ENCODE data around the gene ETS2. TPM values are rescaled to one million over a fixed set of nuclear protein-coding genes. Genes with fewer than 3 reads are reported as not detected.

Gene ETS2
- total RNA-seq, 2 experiments from 2014 or later, result 17.0 to 20.1 TPM

DNA sequence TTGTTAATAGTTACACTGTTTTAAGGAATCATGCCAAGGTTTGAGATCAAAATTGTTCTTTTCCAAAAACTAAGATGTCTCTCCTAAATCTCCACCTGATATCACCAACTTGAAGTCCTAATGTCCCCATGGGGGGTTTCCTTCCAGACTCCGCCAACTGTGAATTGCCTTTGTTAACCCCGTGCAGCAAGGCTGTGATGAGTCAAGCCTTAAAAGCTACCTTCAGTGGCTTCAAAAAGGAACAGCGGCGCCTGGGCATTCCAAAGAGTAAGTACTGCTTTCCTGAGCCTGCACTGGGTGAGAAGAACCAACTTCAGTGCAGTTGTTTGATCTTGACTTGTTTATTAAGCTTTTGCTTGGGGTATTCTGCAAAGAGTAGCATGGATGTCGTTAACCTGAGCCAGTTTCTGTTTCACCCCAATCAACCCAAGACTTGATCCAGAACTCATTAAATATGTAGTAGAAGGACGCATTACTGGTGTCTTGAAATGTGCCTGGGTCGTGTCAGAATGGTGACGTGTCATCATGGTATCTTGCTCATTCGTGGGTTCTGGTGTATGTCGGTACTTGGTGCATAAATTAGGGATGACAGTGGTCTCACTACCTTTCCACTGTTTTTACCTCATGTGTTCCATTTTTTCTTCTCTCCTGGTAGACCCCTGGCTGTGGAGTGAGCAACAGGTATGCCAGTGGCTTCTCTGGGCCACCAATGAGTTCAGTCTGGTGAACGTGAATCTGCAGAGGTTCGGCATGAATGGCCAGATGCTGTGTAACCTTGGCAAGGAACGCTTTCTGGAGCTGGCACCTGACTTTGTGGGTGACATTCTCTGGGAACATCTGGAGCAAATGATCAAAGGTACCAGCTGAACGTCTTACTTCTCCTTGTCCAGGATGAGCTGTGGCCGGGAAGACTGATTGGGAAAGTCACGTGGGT lies 8.7 kb downstream of the ETS2 start:
- peaks cover 82% of the 10 kb centered on the region for H3K36me3 Mint-ChIP-seq (ENCODE audit: low read depth)
- ATAC-seq (no peak), DNase-seq (no peak)
- ChIA-PET POLR2A (no interaction called here), CTCF (no interaction called here)
- H3K27me3 Mint-ChIP-seq (ENCODE audit: low read depth), result no peaks in the 10 kb centered on the region
- H3K4me3 Mint-ChIP-seq, result no peak overlapping the region
- H3K4me1 Mint-ChIP-seq (ENCODE audit: low read depth), result peaks cover 8% of the 10 kb centered on the region
- H3K9me3 Mint-ChIP-seq (ENCODE audit: insufficient read depth), result no peaks in the 10 kb centered on the region
- H3K27ac Mint-ChIP-seq, result no peak overlapping the region

DNA sequence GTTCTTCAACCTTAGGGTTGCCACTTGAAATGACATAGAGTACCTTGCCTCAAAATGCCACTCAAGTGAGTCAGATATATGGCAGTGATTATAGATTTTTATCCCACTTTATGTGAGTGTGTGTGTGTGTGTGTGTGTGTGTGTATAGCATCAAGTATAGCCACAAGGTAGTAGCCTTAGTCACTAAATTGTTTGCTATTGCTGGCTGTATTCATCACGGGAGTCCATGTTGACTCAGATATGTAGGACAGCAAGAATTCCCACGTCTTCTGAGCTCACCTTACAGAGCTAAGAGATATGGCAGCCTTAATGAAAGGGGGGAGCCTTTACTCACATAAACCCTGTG lies 9.3 kb downstream of the ETS2 start:
- Mint-ChIP-seq H3K4me3 (no peak overlapping the region), H3K27me3 (ENCODE audit: low read depth) (no peaks in the 10 kb centered on the region), H3K4me1 (ENCODE audit: low read depth) (peaks cover 8% of the 10 kb centered on the region), H3K9me3 (ENCODE audit: insufficient read depth) (no peaks in the 10 kb centered on the region), H3K36me3 (ENCODE audit: low read depth) (peaks cover 85% of the 10 kb centered on the region), H3K27ac (no peak overlapping the region)
- ChIA-PET POLR2A (interaction anchor here (0.7 kb wide), 1 partner anchor 12 kb away, joined by 3 read pairs; no protein-coding TSS in a partner anchor), CTCF (no interaction called here)
- no peak for ATAC-seq
- no peak for DNase-seq

GRCh38 chr21:38816400-38816977 lies 10.8 kb downstream of the ETS2 start:
- Mint-ChIP-seq H3K27ac (no peak overlapping the region), H3K4me3 (no peak overlapping the region), H3K4me1 (ENCODE audit: low read depth) (no peaks in the 10 kb centered on the region), H3K36me3 (ENCODE audit: low read depth) (peaks cover 83% of the 10 kb centered on the region), H3K27me3 (ENCODE audit: low read depth) (no peaks in the 10 kb centered on the region), H3K9me3 (ENCODE audit: insufficient read depth) (no peaks in the 10 kb centered on the region)
- CTCF ChIA-PET, result no interaction called here
- ATAC-seq (no peak), DNase-seq (no peak)
- POLR2A ChIA-PET, result no interaction called here

GRCh38 chr21:38817371-38818324 lies 11.9 kb downstream of the ETS2 start:
- peaks cover 88% of the 10 kb centered on the region for H3K36me3 Mint-ChIP-seq (ENCODE audit: low read depth)
- ATAC-seq (no peak), DNase-seq (no peak)
- no peak overlapping the region for H3K27ac Mint-ChIP-seq
- ChIA-PET CTCF (interaction anchor here (1.4 kb wide), 1 partner anchor 10 kb away, joined by 5 read pairs; no protein-coding TSS in a partner anchor), POLR2A (no interaction called here)
- no peaks in the 10 kb centered on the region for H3K4me1 Mint-ChIP-seq (ENCODE audit: low read depth)
- H3K9me3 Mint-ChIP-seq (ENCODE audit: insufficient read depth), result no peaks in the 10 kb centered on the region
- no peak overlapping the region for H3K4me3 Mint-ChIP-seq
- H3K27me3 Mint-ChIP-seq (ENCODE audit: low read depth), result no peaks in the 10 kb centered on the region

GRCh38 chr21:38818325-38818723 lies 12.6 kb downstream of the ETS2 start:
- POLR2A ChIA-PET, result no interaction called here
- CTCF ChIA-PET, result interaction anchor here (1.4 kb wide), 1 partner anchor 10 kb away, joined by 5 read pairs; no protein-coding TSS in a partner anchor
- ATAC-seq, result no peak
- Mint-ChIP-seq H3K27ac (no peak overlapping the region), H3K36me3 (ENCODE audit: low read depth) (peaks cover 86% of the 10 kb centered on the region), H3K4me3 (no peak overlapping the region), H3K27me3 (ENCODE audit: low read depth) (no peaks in the 10 kb centered on the region), H3K9me3 (ENCODE audit: insufficient read depth) (no peaks in the 10 kb centered on the region), H3K4me1 (ENCODE audit: low read depth) (no peaks in the 10 kb centered on the region)
- no peak for DNase-seq

- Mint-ChIP-seq H3K4me3 (no peak overlapping the region), H3K4me1 (ENCODE audit: low read depth) (peaks cover 3% of the 10 kb centered on the region), H3K27ac (no peak overlapping the region), H3K27me3 (ENCODE audit: low read depth) (no peaks in the 10 kb centered on the region), H3K36me3 (ENCODE audit: low read depth) (peaks cover 89% of the 10 kb centered on the region), H3K9me3 (ENCODE audit: insufficient read depth) (no peaks in the 10 kb centered on the region)
- no peak for ATAC-seq
- POLR2A ChIA-PET, result no interaction called here
- DNase-seq, result no peak
- CTCF ChIA-PET, result no interaction called here
Observed at GRCh38 chr21:38819051-38819718, 13.5 kb downstream of the ETS2 start.

DNA sequence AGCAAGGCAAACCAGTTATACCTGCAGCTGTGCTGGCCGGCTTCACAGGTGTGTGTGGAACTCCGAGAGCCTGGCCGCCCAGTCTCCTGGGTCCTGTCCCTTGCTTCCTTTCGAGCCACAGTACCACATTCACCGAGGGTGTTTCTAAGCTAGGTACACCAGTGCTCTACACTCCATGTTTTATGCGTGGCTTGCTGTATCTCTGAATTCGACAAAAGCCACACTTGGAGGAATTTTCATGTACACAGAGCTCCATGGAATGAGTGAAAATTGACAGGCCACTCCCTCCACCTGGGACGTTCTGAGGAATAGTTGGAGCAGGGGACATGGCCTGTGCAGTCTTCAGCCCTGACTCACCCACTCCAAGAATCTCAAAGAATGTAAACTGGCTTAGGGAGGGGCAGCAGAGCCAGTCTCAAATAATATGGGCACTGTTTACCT lies 14.0 kb downstream of the ETS2 start:
- no peak for DNase-seq
- ChIA-PET CTCF (no interaction called here), POLR2A (no interaction called here)
- Mint-ChIP-seq H3K27me3 (ENCODE audit: low read depth) (no peaks in the 10 kb centered on the region), H3K27ac (no peak overlapping the region), H3K9me3 (ENCODE audit: insufficient read depth) (no peaks in the 10 kb centered on the region), H3K36me3 (ENCODE audit: low read depth) (peaks cover 88% of the 10 kb centered on the region), H3K4me1 (ENCODE audit: low read depth) (peaks cover 3% of the 10 kb centered on the region), H3K4me3 (no peak overlapping the region)
- no peak for ATAC-seq

DNA sequence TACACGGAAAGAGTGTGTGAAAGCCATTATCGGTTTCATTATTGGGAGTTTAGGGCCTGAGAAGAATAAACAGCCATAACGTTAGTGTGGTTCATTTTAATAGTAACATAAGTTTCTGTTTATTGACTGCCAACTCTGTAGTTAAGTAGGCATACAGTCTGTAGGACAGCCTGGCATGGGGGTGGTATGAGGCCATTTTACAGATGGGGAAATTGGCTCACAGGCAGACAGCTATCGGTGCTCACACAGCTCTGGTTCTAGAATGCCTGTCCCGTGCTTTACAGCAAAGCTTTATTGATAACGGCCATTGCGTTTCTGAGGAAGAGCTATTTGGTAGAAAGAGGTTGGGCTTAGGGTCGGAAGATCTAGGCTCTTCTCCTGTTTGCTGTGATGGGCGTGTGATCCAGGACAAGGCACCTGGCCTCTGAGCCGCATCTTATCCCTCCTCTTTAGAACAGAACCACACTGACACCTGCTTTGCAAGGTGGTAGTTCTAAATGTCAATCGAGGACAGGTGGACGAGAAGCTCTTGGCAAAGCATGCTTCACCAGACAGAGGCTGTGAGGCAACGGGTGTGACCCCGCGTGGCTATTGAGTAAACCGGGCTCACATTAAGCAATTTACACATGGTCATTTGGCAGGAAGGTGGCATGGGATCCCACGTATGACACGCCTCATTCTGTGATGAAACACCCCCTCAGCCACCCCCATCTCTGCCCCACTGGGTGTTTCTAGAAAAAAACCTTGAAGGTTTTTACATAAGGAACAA lies 14.9 kb downstream of the ETS2 start:
- Mint-ChIP-seq H3K9me3 (ENCODE audit: insufficient read depth) (no peaks in the 10 kb centered on the region), H3K27ac (no peak overlapping the region), H3K4me1 (ENCODE audit: low read depth) (peaks cover 3% of the 10 kb centered on the region), H3K4me3 (no peak overlapping the region), H3K27me3 (ENCODE audit: low read depth) (no peaks in the 10 kb centered on the region), H3K36me3 (ENCODE audit: low read depth) (peaks cover 83% of the 10 kb centered on the region)
- CTCF ChIA-PET, result no interaction called here
- ATAC-seq (no peak), DNase-seq (no peak)
- POLR2A ChIA-PET, result no interaction called here

DNA sequence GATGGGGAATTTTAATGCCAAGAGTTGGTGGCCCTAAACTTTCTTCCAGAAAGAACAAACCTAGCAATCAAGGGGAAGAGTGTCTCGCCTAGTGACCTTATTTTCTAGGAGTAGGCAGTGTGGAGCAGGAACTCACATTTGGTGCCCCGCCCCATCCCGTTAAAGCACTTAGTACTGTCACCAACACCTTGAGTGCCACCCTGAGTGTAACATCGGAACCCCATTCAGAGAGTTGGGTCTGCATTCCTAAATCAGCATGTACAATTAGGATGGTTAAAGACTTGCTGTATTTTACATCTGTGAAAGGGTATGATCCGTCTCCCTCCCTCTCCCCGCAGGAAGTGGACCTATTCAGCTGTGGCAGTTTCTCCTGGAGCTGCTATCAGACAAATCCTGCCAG lies 15.5 kb downstream of the ETS2 start:
- H3K4me1 Mint-ChIP-seq (ENCODE audit: low read depth), result peaks cover 3% of the 10 kb centered on the region
- DNase-seq (no peak), ATAC-seq (no peak)
- no peaks in the 10 kb centered on the region for H3K27me3 Mint-ChIP-seq (ENCODE audit: low read depth)
- H3K27ac Mint-ChIP-seq, result no peak overlapping the region
- CTCF ChIA-PET, result no interaction called here
- POLR2A ChIA-PET, result no interaction called here
- H3K4me3 Mint-ChIP-seq, result no peak overlapping the region
- peaks cover 81% of the 10 kb centered on the region for H3K36me3 Mint-ChIP-seq (ENCODE audit: low read depth)
- no peaks in the 10 kb centered on the region for H3K9me3 Mint-ChIP-seq (ENCODE audit: insufficient read depth)

DNA sequence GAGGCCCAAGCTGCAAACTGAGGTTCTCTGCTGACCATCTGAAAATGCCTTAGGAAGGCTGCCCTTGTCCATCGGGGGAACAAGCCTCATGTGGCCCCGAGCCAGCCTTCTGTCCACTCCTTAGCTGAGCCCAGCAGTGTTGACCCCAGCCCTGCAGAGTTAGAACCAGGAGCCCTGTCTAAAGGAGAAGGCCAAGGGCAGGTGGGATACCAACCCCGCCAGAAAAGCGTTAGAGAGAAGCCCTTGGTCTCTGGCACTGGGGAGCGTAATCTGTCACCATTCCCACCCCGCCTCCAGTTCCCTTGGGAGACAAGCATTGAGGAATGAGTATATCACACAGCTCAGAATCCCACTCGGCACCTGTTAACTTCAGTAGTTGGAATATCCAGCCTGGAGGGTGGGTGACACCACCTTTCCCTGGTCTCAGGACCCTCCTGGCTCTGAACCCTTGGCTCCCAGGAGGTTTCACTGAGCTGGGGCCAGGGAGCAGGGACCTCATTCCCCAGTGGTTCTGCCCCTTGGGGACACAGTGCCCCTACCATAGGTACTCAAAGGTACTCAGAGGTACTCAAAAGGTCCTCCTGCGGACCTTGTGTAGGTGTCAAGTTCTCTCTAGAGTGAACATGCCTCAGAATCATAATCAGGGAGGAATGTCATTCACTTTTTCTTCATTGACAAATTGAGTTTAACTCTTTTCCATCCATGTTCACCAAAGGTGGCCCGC lies 16.4 kb downstream of the ETS2 start:
- H3K4me1 Mint-ChIP-seq (ENCODE audit: low read depth), result peaks cover 3% of the 10 kb centered on the region
- ChIA-PET POLR2A (no interaction called here), CTCF (no interaction called here)
- H3K9me3 Mint-ChIP-seq (ENCODE audit: insufficient read depth), result no peaks in the 10 kb centered on the region
- no peak overlapping the region for H3K4me3 Mint-ChIP-seq
- H3K27me3 Mint-ChIP-seq (ENCODE audit: low read depth), result no peaks in the 10 kb centered on the region
- DNase-seq (no peak), ATAC-seq (no peak)
- no peak overlapping the region for H3K27ac Mint-ChIP-seq
- H3K36me3 Mint-ChIP-seq (ENCODE audit: low read depth), result peaks cover 72% of the 10 kb centered on the region
